PC-3 (cell line): ENCODE results near the gene PTPRN2. TPM values are rescaled to one million over a fixed set of nuclear protein-coding genes. Genes with fewer than 3 reads are reported as not detected.
"Not testable (repeated sequence)": the region's sequence is repeated elsewhere in the genome, so short reads cannot be mapped to it uniquely, and the experiment has no call there.

Experiments used
- ATAC-seq: fragments of 200-7000 bp; cut with Tn5 transposase; 2 replicates; pipeline ENCODE4 v1.9.1; 2020; ENCODE audit warnings: mild to moderate bottlenecking, moderate library complexity
- BruUV-seq: library from RNA; stranded (reverse); fragments of 400-500 nt; replicated peaks from 2 replicates; lab custom pipeline; 2021; lab: Mats Ljungman, UMichigan
- CTCF ChIA-PET: fragments of 300-600 bp; sonication (Branson Sonifier 250); formaldehyde crosslinking; loops from one replicate; lab custom pipeline; 2022; ENCODE audit warnings: antibody characterized with exemption; lab: Charles Lee
- POLR2A ChIA-PET: fragments of 300-600 bp; sonication (Branson Sonifier 250); formaldehyde crosslinking; loops from one replicate; lab custom pipeline; 2022; ENCODE audit warnings: antibody characterized with exemption; ENCODE audit not compliant: unreplicated experiment; lab: Charles Lee
- DNase-seq: peaks from one replicate; pipeline ENCODE4 v3.0.0-alpha.2; 2015
- H2AFZ ChIP-seq: fragments of 300-600 bp; sonication (generic); 2 replicates; pipeline ENCODE4 v1.6.0; 2016; ENCODE audit warnings: antibody characterized with exemption, low read length
- H3F3A ChIP-seq: fragments of 300-600 bp; sonication (generic); one replicate; pipeline ENCODE4 v1.6.0; 2017; ENCODE audit warnings: antibody characterized with exemption, low read length, control low read depth, mild to moderate bottlenecking; ENCODE audit not compliant: unreplicated experiment
- H3K27ac ChIP-seq: fragments of 300-600 bp; sonication (generic); 2 replicates; pipeline ENCODE4 v1.5.1; 2016; ENCODE audit warnings: mild to moderate bottlenecking, low read length
- H3K27me3 ChIP-seq: fragments of 300-600 bp; sonication (generic); 2 replicates; pipeline ENCODE4 v1.6.1; 2016; ENCODE audit warnings: low read length, mixed read lengths
- H3K36me3 ChIP-seq: fragments of 300-600 bp; sonication (generic); 2 replicates; pipeline ENCODE4 v1.6.1; 2016; ENCODE audit warnings: low read depth, mixed run types, low read length, mixed read lengths
- H3K4me1 ChIP-seq: fragments of 300-600 bp; sonication (generic); 2 replicates; pipeline ENCODE4 v1.5.1; 2016; ENCODE audit warnings: low read length; ENCODE audit not compliant: insufficient read depth
- H3K4me2 ChIP-seq: fragments of 300-600 bp; sonication (generic); 2 replicates; pipeline ENCODE4 v1.6.0; 2016; ENCODE audit warnings: low read length
- H3K4me3 ChIP-seq: fragments of 300-600 bp; sonication (generic); 2 replicates; pipeline ENCODE4 v1.5.1; 2016; ENCODE audit warnings: mild to moderate bottlenecking, low read length, mixed read lengths
- H3K79me2 ChIP-seq: fragments of 300-600 bp; sonication (generic); 2 replicates; pipeline ENCODE4 v1.6.1; 2017; ENCODE audit warnings: low read length, mixed read lengths
- H3K9ac ChIP-seq: fragments of 300-600 bp; sonication (generic); 2 replicates; pipeline ENCODE4 v1.6.0; 2016; ENCODE audit warnings: mild to moderate bottlenecking, low read length
- H3K9me2 ChIP-seq: fragments of 300-600 bp; sonication (generic); replicated peaks from 2 replicates; pipeline ENCODE4 v1.6.1; 2016; ENCODE audit warnings: mixed run types, low read length, mixed read lengths
- H3K9me3 ChIP-seq: fragments of 300-600 bp; sonication (generic); 2 replicates; pipeline ENCODE4 v1.6.1; 2016; ENCODE audit warnings: low read length, mixed read lengths
- H4K20me1 ChIP-seq: fragments of 300-600 bp; sonication (generic); 2 replicates; pipeline ENCODE4 v1.6.1; 2016; ENCODE audit warnings: low read length, mixed read lengths
- EZH2 ChIP-seq: fragments of 300-600 bp; sonication (generic); IDR thresholded peaks from one replicate; pipeline ENCODE4 v1.6.1; 2017; ENCODE audit warnings: antibody characterized with exemption, mild to moderate bottlenecking, low read length; ENCODE audit not compliant: unreplicated experiment
- EZH2phosphoT487 ChIP-seq: fragments of 300-600 bp; sonication (generic); IDR thresholded peaks from 2 replicates; pipeline ENCODE4 v1.6.1; 2018; ENCODE audit warnings: mild to moderate bottlenecking, antibody characterized with exemption, low read length, borderline replicate concordance
- intact Hi-C: fragments of 100-400 bp; cut with micrococcal nuclease; formaldehyde crosslinking; loops from 2 replicates; pipeline ENCODE4 v1.9.0; 2023
- total RNA-seq: library from RNA; depleted of rRNA; stranded (reverse); fragments of >200 nt; gene quantifications from 2 replicates; pipeline ENCODE4 v1.2.3, GENCODE V29; 2014
- TF ChIP-seq, protein P1 (sequence below): fragments of 300-600 bp; sonication (generic); conservative IDR thresholded peaks from 2 replicates; pipeline ENCODE4 v1.5.1; 2017; ENCODE audit warnings: antibody characterized with exemption, low read depth, mild to moderate bottlenecking, low read length

Gene PTPRN2
- total RNA-seq, 1 experiment from 2014 or later, result 3.2 TPM

DNA sequence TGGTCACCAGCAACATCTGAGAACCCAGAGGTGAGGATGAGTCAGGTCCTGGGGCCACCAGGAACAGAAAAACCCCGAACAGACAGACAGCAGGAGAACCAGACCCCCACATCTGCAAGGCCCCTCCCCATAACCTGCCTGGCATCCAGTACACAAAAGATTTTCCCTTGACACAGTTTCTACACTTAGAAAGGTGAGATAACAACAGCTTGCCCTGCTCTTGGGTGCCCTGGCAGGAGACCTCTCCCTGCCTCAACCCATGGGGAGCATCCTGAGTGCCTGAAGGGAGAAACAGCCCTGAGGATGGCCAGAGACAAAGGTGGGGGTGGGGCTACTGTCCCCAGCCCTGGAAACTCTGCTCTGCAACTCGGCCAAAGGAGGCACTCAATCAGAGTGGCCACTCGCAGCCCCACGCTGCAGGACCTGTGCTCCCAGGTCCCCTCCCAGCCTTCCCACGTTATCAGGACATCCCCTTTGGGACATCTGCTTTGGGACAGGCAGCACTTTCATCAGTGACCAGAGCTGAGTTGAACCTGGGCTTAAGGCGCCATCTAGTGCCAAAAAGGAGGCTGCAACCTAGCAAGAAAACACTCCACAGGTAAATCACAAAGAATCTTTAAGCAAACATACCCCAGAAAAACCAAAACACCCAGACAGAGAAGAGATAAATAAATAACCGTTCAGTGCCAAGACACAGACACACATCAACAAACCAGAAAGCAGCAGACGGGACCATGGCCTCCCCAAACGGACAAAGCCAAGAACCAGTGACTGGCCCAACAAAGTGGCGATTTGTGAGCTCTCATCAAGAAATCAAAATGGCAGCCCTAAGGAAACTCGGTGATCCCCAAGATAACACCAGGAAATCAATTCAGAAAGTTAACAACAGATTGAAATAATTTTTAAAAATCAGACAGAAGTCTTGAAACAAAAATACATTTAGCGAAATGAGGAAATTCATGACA is 233.7 kb downstream of the PTPRN2 start:
- H3K4me3 ChIP-seq, result no peak overlapping the region
- H3K36me3 ChIP-seq, result no peaks in the 10 kb centered on the region
- H2AFZ ChIP-seq, result no peak overlapping the region
- no peak overlapping the region for H3K4me2 ChIP-seq
- intact Hi-C loops, result loop anchor here (10.0 kb wide), 1 partner anchor 299 kb away; no protein-coding TSS in a partner anchor
- no peak overlapping the region for H3K9ac ChIP-seq
- H3K9me3 ChIP-seq, result no peaks in the 10 kb centered on the region
- ChIA-PET POLR2A (no interaction called here), CTCF (interaction anchor here (0.6 kb wide), 1 partner anchor 12 kb away, joined by 3 read pairs; no protein-coding TSS in a partner anchor)
- no peak for TF ChIP-seq EZH2phosphoT487
- TF ChIP-seq, protein P1, sequence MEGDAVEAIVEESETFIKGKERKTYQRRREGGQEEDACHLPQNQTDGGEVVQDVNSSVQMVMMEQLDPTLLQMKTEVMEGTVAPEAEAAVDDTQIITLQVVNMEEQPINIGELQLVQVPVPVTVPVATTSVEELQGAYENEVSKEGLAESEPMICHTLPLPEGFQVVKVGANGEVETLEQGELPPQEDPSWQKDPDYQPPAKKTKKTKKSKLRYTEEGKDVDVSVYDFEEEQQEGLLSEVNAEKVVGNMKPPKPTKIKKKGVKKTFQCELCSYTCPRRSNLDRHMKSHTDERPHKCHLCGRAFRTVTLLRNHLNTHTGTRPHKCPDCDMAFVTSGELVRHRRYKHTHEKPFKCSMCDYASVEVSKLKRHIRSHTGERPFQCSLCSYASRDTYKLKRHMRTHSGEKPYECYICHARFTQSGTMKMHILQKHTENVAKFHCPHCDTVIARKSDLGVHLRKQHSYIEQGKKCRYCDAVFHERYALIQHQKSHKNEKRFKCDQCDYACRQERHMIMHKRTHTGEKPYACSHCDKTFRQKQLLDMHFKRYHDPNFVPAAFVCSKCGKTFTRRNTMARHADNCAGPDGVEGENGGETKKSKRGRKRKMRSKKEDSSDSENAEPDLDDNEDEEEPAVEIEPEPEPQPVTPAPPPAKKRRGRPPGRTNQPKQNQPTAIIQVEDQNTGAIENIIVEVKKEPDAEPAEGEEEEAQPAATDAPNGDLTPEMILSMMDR, result peak; percentile 82
- H3K4me1 ChIP-seq, result no peaks in the 10 kb centered on the region
- H3K9me2 ChIP-seq, result no peaks in the 10 kb centered on the region
- H3K79me2 ChIP-seq, result no peaks in the 10 kb centered on the region
- H3K27me3 ChIP-seq, result 0 out of 2 replicates have a peak, but pooled peaks cover 4% of the 10 kb centered on the region
- DNase-seq (peak; percentile 61), ATAC-seq (peak; percentile 71)
- H3K27ac ChIP-seq, result no peak overlapping the region
- no peaks in the 10 kb centered on the region for H3F3A ChIP-seq
- no peaks in the 10 kb centered on the region for H4K20me1 ChIP-seq
- BruUV-seq, result no TSS peak

DNA sequence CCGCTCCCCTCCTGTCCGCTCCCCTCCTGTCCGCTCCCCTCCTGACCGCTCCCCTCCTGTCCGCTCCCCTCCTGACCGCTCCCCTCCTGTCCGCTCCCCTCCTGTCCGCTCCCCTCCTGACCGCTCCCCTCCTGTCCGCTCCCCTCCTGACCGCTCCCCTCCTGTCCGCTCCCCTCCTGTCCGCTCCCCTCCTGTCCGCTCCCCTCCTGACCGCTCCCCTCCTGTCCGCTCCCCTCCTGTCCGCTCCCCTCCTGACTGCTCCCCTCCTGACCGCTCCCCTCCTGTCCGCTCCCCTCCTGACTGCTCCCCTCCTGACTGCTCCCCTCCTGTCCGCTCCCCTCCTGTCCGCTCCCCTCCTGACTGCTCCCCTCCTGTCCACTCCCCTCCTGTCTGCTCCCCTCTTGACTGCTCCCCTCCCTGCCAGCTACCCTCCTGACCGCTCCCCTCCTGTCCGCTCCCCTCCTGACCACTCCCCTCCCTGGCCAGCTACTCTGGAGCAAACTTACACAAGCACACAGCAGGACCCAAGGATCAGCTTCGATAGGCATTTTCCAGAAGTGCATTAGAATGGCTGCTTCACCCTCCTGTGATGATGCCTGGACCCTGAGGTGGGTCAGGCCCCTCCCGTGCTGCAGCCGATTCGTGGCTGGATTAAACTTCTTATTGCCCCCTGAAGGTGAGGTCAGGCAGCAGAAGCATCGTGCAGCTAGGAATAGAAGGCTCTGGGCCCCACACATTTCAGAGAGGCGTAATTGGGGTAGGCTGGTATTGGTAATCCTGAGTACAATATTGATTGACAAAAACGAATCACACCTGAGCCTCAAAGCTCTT is 235.5 kb downstream of the PTPRN2 start:
- H3K9me2 ChIP-seq, CTCF ChIA-PET, H3F3A ChIP-seq, H3K79me2 ChIP-seq, BruUV-seq, DNase-seq, H3K27me3 ChIP-seq, H3K4me1 ChIP-seq, H3K9ac ChIP-seq, H3K36me3 ChIP-seq, H4K20me1 ChIP-seq, H3K27ac ChIP-seq, H3K4me2 ChIP-seq, ATAC-seq, POLR2A ChIA-PET, H2AFZ ChIP-seq, H3K9me3 ChIP-seq, H3K4me3 ChIP-seq: not testable (repeated sequence)
- intact Hi-C loops, result loop anchor here (10.0 kb wide), 1 partner anchor 297 kb away; no protein-coding TSS in a partner anchor

DNA sequence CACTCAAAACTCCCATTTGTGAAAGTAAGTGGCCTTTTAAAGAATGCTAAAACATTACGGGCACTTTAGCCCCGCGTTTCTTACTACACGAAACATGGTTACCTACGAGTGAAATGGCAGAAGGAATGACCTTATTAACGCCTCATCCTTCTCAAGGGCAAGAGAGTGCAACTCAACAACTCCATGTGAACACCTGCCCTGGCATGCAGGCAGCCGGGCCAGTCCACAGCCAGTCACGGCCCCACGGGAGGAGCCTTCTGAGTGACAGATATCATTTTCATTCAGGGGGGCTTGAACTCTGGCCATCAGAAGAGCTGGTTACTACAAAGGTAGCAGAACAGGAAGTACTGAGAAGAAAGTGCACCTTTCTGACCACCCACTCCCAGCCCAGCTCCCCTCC is 236.1 kb downstream of the PTPRN2 start:
- TF ChIP-seq EZH2, result no peak
- TF ChIP-seq EZH2phosphoT487, result no peak
- TF ChIP-seq, protein P1, result no peak
- no peak overlapping the region for H3K4me2 ChIP-seq
- ATAC-seq (no peak), DNase-seq (no peak)
- H2AFZ ChIP-seq, result no peak overlapping the region
- no peaks in the 10 kb centered on the region for H3K9me3 ChIP-seq
- no peak overlapping the region for H3K27ac ChIP-seq
- ChIA-PET POLR2A (no interaction called here), CTCF (no interaction called here)
- H3F3A ChIP-seq, result no peaks in the 10 kb centered on the region
- no peaks in the 10 kb centered on the region for H4K20me1 ChIP-seq
- no TSS peak for BruUV-seq
- no peaks in the 10 kb centered on the region for H3K9me2 ChIP-seq
- 0 out of 2 replicates have a peak, but pooled peaks cover 4% of the 10 kb centered on the region for H3K27me3 ChIP-seq
- H3K9ac ChIP-seq, result no peak overlapping the region
- no peaks in the 10 kb centered on the region for H3K79me2 ChIP-seq
- intact Hi-C loops, result loop anchor here (10.0 kb wide), 1 partner anchor 297 kb away; no protein-coding TSS in a partner anchor
- no peak overlapping the region for H3K4me3 ChIP-seq
- H3K4me1 ChIP-seq, result no peaks in the 10 kb centered on the region
- no peaks in the 10 kb centered on the region for H3K36me3 ChIP-seq
